Skeletal muscle tissue (tissue), 4 donors: ENCODE measurements around the gene KRTAP10-4. TPM values are rescaled to one million over a fixed set of nuclear protein-coding genes. Genes with fewer than 3 reads are reported as not detected.
"Not testable (repeated sequence)": the region's sequence is repeated elsewhere in the genome, so short reads cannot be mapped to it uniquely, and the experiment has no call there.

Source experiments
- H3K27ac ChIP-seq: one replicate; pipeline ENCODE4 v1.7.0; 2013; ENCODE audit warnings: mild to moderate bottlenecking, low read depth, low read length, inconsistent platforms
- H3K27me3 ChIP-seq, 3 donors: one replicate each; pipeline ENCODE4 v1.7.0; 2013; ENCODE audit warnings: low read length in 3 of 3; ENCODE audit not compliant: control insufficient read depth in 3 of 3, insufficient read depth in 3 of 3
- H3K36me3 ChIP-seq, 3 donors: one replicate each; pipeline ENCODE4 v1.7.0; 2013; ENCODE audit warnings: low read length in 3 of 3; ENCODE audit not compliant: control insufficient read depth in 3 of 3, insufficient read depth in 3 of 3
- H3K4me1 ChIP-seq, 3 donors: one replicate each; pipeline ENCODE4 v1.7.0; 2013; ENCODE audit warnings: low read length in 3 of 3, mild to moderate bottlenecking in 3 of 3; ENCODE audit not compliant: control insufficient read depth in 3 of 3, insufficient read depth in 3 of 3
- H3K4me3 ChIP-seq, 3 donors: one replicate each; pipeline ENCODE4 v1.7.0; 2013; ENCODE audit warnings: low read length in 3 of 3
- H3K9ac ChIP-seq, 3 donors: one replicate each; pipeline ENCODE4 v1.7.0; 2013; ENCODE audit warnings: low read length in 3 of 3, mild to moderate bottlenecking in 3 of 3, moderate library complexity in 2 of 3, low read depth in 1 of 3
- H3K9me3 ChIP-seq, 3 donors: one replicate each; pipeline ENCODE4 v1.7.0; 2013; ENCODE audit warnings: low read length in 3 of 3; ENCODE audit not compliant: control insufficient read depth in 3 of 3
- total RNA-seq: library from RNA; depleted of rRNA; stranded (reverse); fragments of >200 nt; gene quantifications from one replicate; pipeline ENCODE4 v1.2.3, GENCODE V29; 2014
- donor health status: Osteomylitis.

Gene KRTAP10-4
- total RNA-seq, 1 donor from 2014 or later, result not detected

- Histone ChIP-seq H3K4me3 (no peak overlapping the region), H3K36me3 (no peaks in the 10 kb centered on the region), H3K27ac (no peak overlapping the region), H3K9ac (no peak overlapping the region), H3K9me3 (peaks cover 0 to 3% (median 3%) of the 10 kb centered on the region in 3 donors), H3K27me3 (peaks cover 31 to 55% (median 39%) of the 10 kb centered on the region in 3 donors), H3K4me1 (no peaks in the 10 kb centered on the region)
Measured at GRCh38 chr21:44557491-44558328, 15.8 kb upstream of the KRTAP10-4 start.

- H3K4me1 ChIP-seq, H3K9me3 ChIP-seq, H3K9ac ChIP-seq, H3K27ac ChIP-seq, H3K36me3 ChIP-seq, H3K4me3 ChIP-seq: not testable (repeated sequence)
- H3K27me3 ChIP-seq, result peaks cover 28 to 52% (median 36%) of the 10 kb centered on the region in 3 donors
Measured at GRCh38 chr21:44558329-44558675, 15.2 kb upstream of the KRTAP10-4 start.

GRCh38 chr21:44558695-44559094 lies 14.8 kb upstream of the KRTAP10-4 start, which contains the start of gene KRTAP10-3:
Gene KRTAP10-3 (minus strand): TSS chr21:44558795. CDS start chr21:44558715, 80 bp downstream.
- peaks cover 28 to 52% (median 36%) of the 10 kb centered on the region in 3 donors for H3K27me3 ChIP-seq
- H3K9ac ChIP-seq, result no peak within 1 kb of the TSS
- no peaks in the 10 kb centered on the region for H3K4me1 ChIP-seq
- no peak within 1 kb of the TSS for H3K27ac ChIP-seq
- peaks cover 0 to 3% (median 3%) of the 10 kb centered on the region in 3 donors for H3K9me3 ChIP-seq
- no peaks in the 10 kb centered on the region for H3K36me3 ChIP-seq
- H3K4me3 ChIP-seq, result no peak within 1 kb of the TSS

GRCh38 chr21:44564099-44564498 lies 9.4 kb upstream of the KRTAP10-4 start:
- Histone ChIP-seq H3K9me3 (peaks cover 0 to 3% (median 2%) of the 10 kb centered on the region in 3 donors), H3K9ac (no peak overlapping the region), H3K36me3 (no peaks in the 10 kb centered on the region), H3K4me1 (no peaks in the 10 kb centered on the region), H3K4me3 (no peak overlapping the region), H3K27ac (no peak overlapping the region), H3K27me3 (peaks cover 4 to 19% (median 17%) of the 10 kb centered on the region in 3 donors)

- Histone ChIP-seq H3K9me3 (peaks cover 0 to 2% (median 0%) of the 10 kb centered on the region in 3 donors), H3K27ac (no peak overlapping the region), H3K4me3 (no peak overlapping the region), H3K9ac (no peak overlapping the region), H3K36me3 (no peaks in the 10 kb centered on the region), H3K4me1 (no peaks in the 10 kb centered on the region), H3K27me3 (peaks cover 10 to 23% (median 22%) of the 10 kb centered on the region in 3 donors)
Measured at GRCh38 chr21:44564886-44565598, 8.5 kb upstream of the KRTAP10-4 start.

- no peaks in the 10 kb centered on the region for H3K36me3 ChIP-seq
- no peak overlapping the region for H3K27ac ChIP-seq
- H3K9me3 ChIP-seq, result peaks cover 0 to 3% (median 2%) of the 10 kb centered on the region in 3 donors
- peaks cover 14 to 31% (median 25%) of the 10 kb centered on the region in 3 donors for H3K27me3 ChIP-seq
- H3K4me3 ChIP-seq, result no peak overlapping the region
- H3K4me1 ChIP-seq, result no peaks in the 10 kb centered on the region
- no peak overlapping the region for H3K9ac ChIP-seq
Measured at GRCh38 chr21:44566403-44566802, 7.1 kb upstream of the KRTAP10-4 start.

- Histone ChIP-seq H3K4me1 (no peaks in the 10 kb centered on the region), H3K27me3 (peaks cover 14 to 44% (median 34%) of the 10 kb centered on the region in 3 donors), H3K4me3 (no peak overlapping the region), H3K36me3 (no peaks in the 10 kb centered on the region), H3K27ac (no peak overlapping the region), H3K9ac (no peak overlapping the region), H3K9me3 (peaks cover 0 to 4% (median 2%) of the 10 kb centered on the region in 3 donors)
Measured at GRCh38 chr21:44567481-44568171, 5.9 kb upstream of the KRTAP10-4 start.

GRCh38 chr21:44568261-44568660 lies 5.3 kb upstream of the KRTAP10-4 start:
- H3K9me3 ChIP-seq, result peaks cover 0 to 4% (median 2%) of the 10 kb centered on the region in 3 donors
- H3K27me3 ChIP-seq, result peaks cover 17 to 49% (median 41%) of the 10 kb centered on the region in 3 donors
- no peak overlapping the region for H3K9ac ChIP-seq
- H3K36me3 ChIP-seq, result no peaks in the 10 kb centered on the region
- H3K27ac ChIP-seq, result no peak overlapping the region
- no peaks in the 10 kb centered on the region for H3K4me1 ChIP-seq
- H3K4me3 ChIP-seq, result no peak overlapping the region

- H3K9me3 ChIP-seq, result peaks cover 0 to 4% (median 0%) of the 10 kb centered on the region in 3 donors
- no peaks in the 10 kb centered on the region for H3K36me3 ChIP-seq
- no peaks in the 10 kb centered on the region for H3K4me1 ChIP-seq
- H3K4me3 ChIP-seq, result no peak overlapping the region
- no peak overlapping the region for H3K27ac ChIP-seq
- H3K27me3 ChIP-seq, result peaks cover 18 to 50% (median 44%) of the 10 kb centered on the region in 3 donors
- no peak overlapping the region for H3K9ac ChIP-seq
Measured at GRCh38 chr21:44568667-44569556, 4.6 kb upstream of the KRTAP10-4 start.
